HUES6 (cell line): ENCODE data around the gene PLXDC2.

Experiments used
- H3K27ac ChIP-seq: 2 replicates; pipeline ENCODE4 v1.7.0; 2013; ENCODE audit warnings: low read depth, mild to moderate bottlenecking, low read length, inconsistent platforms
- H3K27me3 ChIP-seq: 2 replicates; pipeline ENCODE4 v1.6.1; 2013; ENCODE audit warnings: low read length; ENCODE audit not compliant: control insufficient read depth, insufficient read depth
- H3K36me3 ChIP-seq: 2 replicates; pipeline ENCODE4 v1.6.1; 2013; ENCODE audit warnings: low read length; ENCODE audit not compliant: control insufficient read depth, insufficient read depth
- H3K4me1 ChIP-seq: 2 replicates; pipeline ENCODE4 v1.6.1; 2013; ENCODE audit warnings: low read length; ENCODE audit not compliant: control insufficient read depth, insufficient read depth
- H3K4me3 ChIP-seq: 2 replicates; pipeline ENCODE4 v1.5.1; 2013; ENCODE audit warnings: low read depth, low read length
- H3K9ac ChIP-seq: one replicate; pipeline ENCODE4 v1.6.1; 2013; ENCODE audit warnings: mild to moderate bottlenecking, low read length
- H3K9me3 ChIP-seq: 2 replicates; pipeline ENCODE4 v1.6.1; 2013; ENCODE audit warnings: low read depth, low read length; ENCODE audit not compliant: control insufficient read depth, insufficient read depth

The PLXDC2 gene

DNA sequence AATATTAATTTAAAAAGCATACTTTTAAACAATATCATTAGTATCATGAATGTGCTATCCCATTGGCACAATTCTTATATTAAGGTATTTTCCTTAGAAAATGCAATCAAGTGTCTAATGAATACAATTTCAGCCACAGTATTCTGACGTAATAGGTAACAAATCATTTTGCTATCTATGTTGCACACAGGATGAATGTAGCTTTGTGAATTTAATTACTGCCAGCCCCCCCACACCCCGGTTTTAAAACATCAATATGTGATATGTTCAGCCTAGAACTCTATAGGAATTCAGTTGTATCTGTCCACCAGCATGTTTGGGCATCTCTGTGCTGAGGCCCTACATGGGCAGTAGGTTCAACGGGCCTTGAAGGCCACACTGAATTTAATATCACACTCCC, 274.6 kb downstream of the PLXDC2 start:
- Histone ChIP-seq H3K4me3 (no peak overlapping the region), H3K27me3 (no peaks in the 10 kb centered on the region), H3K4me1 (no peaks in the 10 kb centered on the region), H3K9ac (no peak overlapping the region), H3K36me3 (no peaks in the 10 kb centered on the region), H3K9me3 (peaks cover 2% of the 10 kb centered on the region; the same call in 1 of the 2 replicates), H3K27ac (no peak overlapping the region)

DNA sequence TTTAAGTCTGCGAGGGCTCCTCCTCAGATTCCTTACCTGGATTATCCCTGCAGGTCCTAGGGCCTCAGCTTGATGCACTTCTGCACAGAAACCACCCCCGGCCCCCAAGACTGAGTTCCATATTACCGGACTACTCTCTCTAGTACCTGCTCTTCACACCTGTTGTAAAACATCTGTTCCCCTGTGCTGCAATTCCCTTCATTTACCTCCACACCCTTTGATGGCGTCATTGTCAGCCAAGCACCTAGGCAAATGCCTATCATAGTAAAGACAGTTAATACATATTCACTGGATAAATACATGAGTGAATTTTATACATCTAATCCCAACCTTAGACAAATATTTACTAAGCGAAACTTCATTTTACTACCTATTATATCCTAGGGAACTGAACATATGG, 275.5 kb downstream of the PLXDC2 start:
- Histone ChIP-seq H3K27ac (no peak overlapping the region), H3K4me1 (no peaks in the 10 kb centered on the region), H3K36me3 (no peaks in the 10 kb centered on the region), H3K27me3 (no peaks in the 10 kb centered on the region), H3K9ac (no peak overlapping the region), H3K4me3 (no peak overlapping the region), H3K9me3 (peaks cover 2% of the 10 kb centered on the region; the same call in 1 of the 2 replicates)

DNA sequence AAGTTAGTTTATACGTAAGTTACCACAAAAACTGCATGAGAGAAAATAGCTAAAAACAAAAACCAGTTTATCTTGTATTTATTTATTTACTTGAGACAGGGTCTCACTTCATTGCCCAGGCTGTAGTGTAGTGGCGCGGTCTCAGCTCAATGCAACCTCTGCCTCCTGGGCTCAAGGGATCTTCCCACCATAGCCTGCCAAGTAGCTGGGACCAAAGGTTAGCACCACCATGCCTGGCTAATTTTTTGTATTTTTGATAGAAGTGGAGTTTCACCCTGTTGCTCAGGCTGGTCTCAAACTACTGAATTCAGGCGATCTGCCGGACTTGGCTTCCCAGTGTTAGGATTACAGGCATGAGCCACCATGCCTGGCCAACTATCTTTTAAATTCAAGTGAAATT, 277.4 kb downstream of the PLXDC2 start:
- Histone ChIP-seq H3K9ac (no peak overlapping the region), H3K4me3 (no peak overlapping the region), H3K9me3 (peaks cover 2% of the 10 kb centered on the region; the same call in 1 of the 2 replicates), H3K4me1 (no peaks in the 10 kb centered on the region), H3K27me3 (no peaks in the 10 kb centered on the region), H3K36me3 (no peaks in the 10 kb centered on the region), H3K27ac (no peak overlapping the region)

- H3K4me3 ChIP-seq, result no peak overlapping the region
- no peak overlapping the region for H3K27ac ChIP-seq
- no peak overlapping the region for H3K9ac ChIP-seq
- no peaks in the 10 kb centered on the region for H3K4me1 ChIP-seq
- peaks cover 2% of the 10 kb centered on the region; the same call in 1 of the 2 replicates for H3K9me3 ChIP-seq
- H3K36me3 ChIP-seq, result no peaks in the 10 kb centered on the region
- H3K27me3 ChIP-seq, result no peaks in the 10 kb centered on the region
Measured at GRCh38 chr10:20094226-20094976, 278.2 kb downstream of the PLXDC2 start.

GRCh38 chr10:20100171-20100570, 283.9 kb downstream of the PLXDC2 start:
- no peaks in the 10 kb centered on the region for H3K4me1 ChIP-seq
- H3K36me3 ChIP-seq, result no peaks in the 10 kb centered on the region
- no peaks in the 10 kb centered on the region for H3K9me3 ChIP-seq
- H3K9ac ChIP-seq, result no peak overlapping the region
- no peak overlapping the region for H3K27ac ChIP-seq
- no peaks in the 10 kb centered on the region for H3K27me3 ChIP-seq
- H3K4me3 ChIP-seq, result no peak overlapping the region

DNA sequence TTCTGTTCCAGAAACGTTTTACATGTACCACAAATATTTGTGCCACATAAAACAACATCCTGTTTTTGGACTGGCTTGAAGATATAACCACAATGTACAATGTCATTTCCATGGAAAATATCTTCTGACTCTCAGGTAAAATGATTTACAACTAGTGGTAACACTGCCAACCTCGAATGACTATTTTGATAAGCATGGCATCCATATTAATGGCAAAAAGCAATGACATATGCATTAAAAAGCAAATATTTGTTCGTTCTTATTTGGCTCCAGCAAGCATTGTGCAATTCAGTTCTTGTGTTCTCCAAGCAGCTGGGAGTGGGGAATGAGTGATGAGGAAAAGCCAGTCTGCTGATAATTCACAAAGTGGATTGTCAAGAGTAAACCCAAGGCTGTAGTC, 289.0 kb downstream of the PLXDC2 start:
- Histone ChIP-seq H3K9ac (no peak overlapping the region), H3K27ac (no peak overlapping the region), H3K36me3 (no peaks in the 10 kb centered on the region), H3K4me1 (no peaks in the 10 kb centered on the region), H3K4me3 (no peak overlapping the region), H3K27me3 (no peaks in the 10 kb centered on the region), H3K9me3 (no peaks in the 10 kb centered on the region)

- H3K9me3 ChIP-seq, result no peaks in the 10 kb centered on the region
- H3K4me3 ChIP-seq, result no peak overlapping the region
- no peak overlapping the region for H3K9ac ChIP-seq
- H3K36me3 ChIP-seq, result no peaks in the 10 kb centered on the region
- no peaks in the 10 kb centered on the region for H3K27me3 ChIP-seq
- H3K4me1 ChIP-seq, result no peaks in the 10 kb centered on the region
- no peak overlapping the region for H3K27ac ChIP-seq
Measured at GRCh38 chr10:20105931-20106330, 289.7 kb downstream of the PLXDC2 start.

DNA sequence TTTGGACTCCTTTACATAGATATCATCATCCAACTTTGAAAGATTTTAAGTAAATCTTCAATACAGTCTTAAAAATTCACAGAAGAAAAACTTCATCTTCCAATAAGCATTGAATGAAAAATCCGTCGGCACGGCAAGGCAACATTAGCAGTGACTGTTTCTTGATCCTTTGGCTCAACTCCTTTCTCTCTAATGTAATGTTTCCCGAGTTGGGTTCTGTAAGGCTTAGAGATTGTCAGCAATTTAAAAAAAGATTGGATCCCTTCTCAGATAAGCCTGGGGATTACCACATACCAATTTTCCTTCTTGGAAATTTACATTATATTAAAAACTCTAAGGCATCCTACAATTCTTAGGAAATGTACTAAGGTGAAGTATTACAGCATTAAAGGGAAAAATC, 291.8 kb downstream of the PLXDC2 start:
- no peak overlapping the region for H3K27ac ChIP-seq
- H3K4me3 ChIP-seq, result no peak overlapping the region
- H3K9me3 ChIP-seq, result no peaks in the 10 kb centered on the region
- no peaks in the 10 kb centered on the region for H3K4me1 ChIP-seq
- no peaks in the 10 kb centered on the region for H3K36me3 ChIP-seq
- H3K27me3 ChIP-seq, result no peaks in the 10 kb centered on the region
- no peak overlapping the region for H3K9ac ChIP-seq

DNA sequence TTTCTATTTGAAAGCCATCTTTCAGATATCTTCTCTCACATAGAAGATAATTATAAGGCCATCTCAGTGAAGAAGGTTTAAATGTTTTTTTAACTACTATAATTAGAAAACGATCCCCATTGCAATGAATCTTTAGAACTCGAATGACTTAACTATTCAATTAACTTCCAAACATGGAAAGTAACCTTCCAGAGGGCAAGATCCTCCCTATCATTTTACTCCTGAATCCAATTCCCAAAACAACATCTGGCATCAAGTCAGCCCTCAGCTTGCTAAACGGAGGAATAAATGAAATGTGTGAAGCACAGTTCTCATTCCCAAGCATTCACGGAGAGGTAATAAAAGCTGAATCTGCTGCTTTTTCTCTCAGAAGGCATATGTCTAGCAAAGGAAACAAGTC, 293.4 kb downstream of the PLXDC2 start:
- Histone ChIP-seq H3K27ac (no peak overlapping the region), H3K4me3 (no peak overlapping the region), H3K27me3 (no peaks in the 10 kb centered on the region), H3K9ac (no peak overlapping the region), H3K36me3 (no peaks in the 10 kb centered on the region), H3K4me1 (peaks cover 5% of the 10 kb centered on the region; the same call in 1 of the 2 replicates), H3K9me3 (no peaks in the 10 kb centered on the region)

- H3K4me3 ChIP-seq, result no peak overlapping the region
- no peaks in the 10 kb centered on the region for H3K9me3 ChIP-seq
- H3K27me3 ChIP-seq, result no peaks in the 10 kb centered on the region
- H3K9ac ChIP-seq, result no peak overlapping the region
- no peaks in the 10 kb centered on the region for H3K36me3 ChIP-seq
- no peak overlapping the region for H3K27ac ChIP-seq
- peaks cover 13% of the 10 kb centered on the region for H3K4me1 ChIP-seq
Measured at GRCh38 chr10:20110125-20111100, 294.2 kb downstream of the PLXDC2 start.

GRCh38 chr10:20114179-20114578, 297.9 kb downstream of the PLXDC2 start:
- Histone ChIP-seq H3K9me3 (no peaks in the 10 kb centered on the region), H3K27me3 (no peaks in the 10 kb centered on the region), H3K9ac (no peak overlapping the region), H3K4me3 (no peak overlapping the region), H3K36me3 (no peaks in the 10 kb centered on the region), H3K27ac (no peak overlapping the region), H3K4me1 (peaks cover 47% of the 10 kb centered on the region)
